NB4 (cell line): Measurements from ENCODE around the gene DMC1.

Experiments
- DNase-seq: peaks from one replicate; pipeline ENCODE4 v3.0.0; 2010; ENCODE audit warnings: low read depth
- H3K4me3 ChIP-seq: one replicate; pipeline ENCODE4 v1.5.1; 2011; ENCODE audit warnings: mild to moderate bottlenecking, low read depth, low read length, moderate library complexity
- CTCF ChIP-seq: IDR thresholded peaks from one replicate; pipeline ENCODE4 v1.5.1; 2012; ENCODE audit warnings: low read depth, low read length
- MAX ChIP-seq: IDR thresholded peaks from 2 replicates; pipeline ENCODE4 v1.6.1; 2011; ENCODE audit warnings: low read depth, low read length
- MYC ChIP-seq: IDR thresholded peaks from 2 replicates; pipeline ENCODE4 v1.6.1; 2011; ENCODE audit warnings: low read depth, low read length
- POLR2A ChIP-seq: IDR thresholded peaks from 2 replicates; pipeline ENCODE4 v1.6.1; 2011; ENCODE audit warnings: mild to moderate bottlenecking; ENCODE audit not compliant: insufficient read length; ENCODE audit errors: extremely low read depth

The DMC1 gene

GRCh38 chr22:38510416-38510970 is 59.5 kb downstream of the DMC1 start:
- TF ChIP-seq CTCF (no peak), MAX (no peak), MYC (no peak), POLR2A (no peak)
- DNase-seq = no peak
- no peak overlapping the region for H3K4me3 ChIP-seq

GRCh38 chr22:38506118-38506962 is 63.6 kb downstream of the DMC1 start, which contains the start of gene DDX17:
Gene DDX17 (minus strand): TSS chr22:38506311.
- DNase-seq = peak; percentile 94
- no peak for TF ChIP-seq CTCF
- peak; percentile 65 for TF ChIP-seq POLR2A

GRCh38 chr22:38505541-38506117 is 64.4 kb downstream of the DMC1 start:
- TF ChIP-seq POLR2A = no peak
- TF ChIP-seq CTCF = no peak
- TF ChIP-seq MAX = no peak
- no peak for TF ChIP-seq MYC
- peak overlapping the region; percentile 100 for H3K4me3 ChIP-seq
- peak; percentile 66 for DNase-seq

More at GRCh38 chr22:38506118-38506962, 63.6 kb downstream of the DMC1 start, which contains the start of gene DDX17:
- peak within 1 kb of the TSS; percentile 100 for H3K4me3 ChIP-seq

- no peak for TF ChIP-seq CTCF
- TF ChIP-seq POLR2A = no peak
- no peak for TF ChIP-seq MYC
- no peak for TF ChIP-seq MAX
- peak; percentile 72 for DNase-seq
- peak overlapping the region; percentile 100 for H3K4me3 ChIP-seq
These were observed 65.0 kb downstream of the DMC1 start for GRCh38 chr22:38504731-38505540.

- TF ChIP-seq CTCF (no peak), MYC (no peak), POLR2A (no peak), MAX (no peak)
- no peak for DNase-seq
- H3K4me3 ChIP-seq = peak overlapping the region; percentile 100
These were observed 67.0 kb downstream of the DMC1 start for GRCh38 chr22:38503021-38503420.
